ENCODE measurements around the gene FILIP1. TPM values are rescaled to one million over a fixed set of nuclear protein-coding genes. Genes with fewer than 3 reads are reported as not detected.

FILIP1 gene
- total and polyA plus RNA-seq, 2 of the 8 experiments (the other 6 are each of a cell fraction or from before 2014, with no cell fraction given) = 2.4 to 5.7 TPM

GRCh38 chr6:75424618-75425548, 68.7 kb downstream of the FILIP1 start:
- no peak overlapping the region for H2AK5ac ChIP-seq (ENCODE audit: low read depth, low read length)
- no peak overlapping the region for H3K4ac ChIP-seq (replicated peaks; ENCODE audit: insufficient read length, low read depth, low read length)
- H4K5ac ChIP-seq (ENCODE audit: insufficient read length, low read depth, low read length) = no peak overlapping the region
- H3K4me1 ChIP-seq (replicated peaks in 1 of 4; ENCODE audit: control insufficient read depth in 3 of 4, insufficient read depth in 4 of 4, low read length in 3 of 4) = peaks cover 0 to 3% (median 0%) of the 10 kb centered on the region in 4 experiments; a peak in 1 of 7 replicates
- H3K36me3 ChIP-seq (ENCODE audit: control insufficient read depth in 2 of 4, insufficient read depth in 4 of 4, low read length in 3 of 4) = no peaks in the 10 kb centered on the region; a peak in 1 of 8 replicates
- no peak for TF ChIP-seq EGR1 (IDR thresholded peaks at IDR 0.05; ENCODE audit: borderline replicate concordance, low read depth, low read length)
- TF ChIP-seq RBBP5 (IDR thresholded peaks at IDR 0.05; ENCODE audit: borderline replicate concordance, low read depth, low read length) = no peak
- no peak for TF ChIP-seq MAX (IDR thresholded peaks at IDR 0.05)
- no peak for TF ChIP-seq JUND (IDR thresholded peaks at IDR 0.05; ENCODE audit: low read length)
- TF ChIP-seq POLR2A (IDR thresholded peaks at IDR 0.05; ENCODE audit: control extremely low read depth in 1 of 2, low read depth in 2 of 2, low read length in 2 of 2) = no peak
- no peak for TF ChIP-seq YY1 (IDR thresholded peaks at IDR 0.05; ENCODE audit: low read depth, low read length)
- no peak for TF ChIP-seq TBP (IDR thresholded peaks at IDR 0.05; ENCODE audit: low read depth, low read length)
- TF ChIP-seq ASH2L (IDR thresholded peaks at IDR 0.05; ENCODE audit: low read length) = no peak
- no peak for TF ChIP-seq RAD21 (IDR thresholded peaks at IDR 0.05 in 1 of 2, conservative IDR thresholded peaks at IDR 0.05 in 1 of 2; ENCODE audit: low read depth in 2 of 2, low read length in 2 of 2)
- no peak for TF ChIP-seq TCF12 (IDR thresholded peaks at IDR 0.05; ENCODE audit: low read depth, low read length)
- TF ChIP-seq TAF7 (optimal IDR thresholded peaks at IDR 0.05; ENCODE audit: borderline replicate concordance, low read depth, low read length) = no peak
- no peaks in the 10 kb centered on the region for H3K27me3 ChIP-seq (replicated peaks in 1 of 4; ENCODE audit: control insufficient read depth in 3 of 4, extremely low read depth in 1 of 4, insufficient read depth in 3 of 4, low read length in 3 of 4)
- H2BK20ac ChIP-seq (ENCODE audit: low read length) = no peak overlapping the region
- H3K56ac ChIP-seq (replicated peaks; ENCODE audit: insufficient read length, low read depth, low read length) = no peak overlapping the region
- no peak overlapping the region for H2BK15ac ChIP-seq (ENCODE audit: low read length)
- no peak overlapping the region for H2BK5ac ChIP-seq (ENCODE audit: low read depth, low read length)
- no peak overlapping the region for H3K14ac ChIP-seq (ENCODE audit: insufficient read length)
- H3K4me3 ChIP-seq (ENCODE audit: extremely low read depth in 1 of 4, insufficient read depth in 2 of 4, low read depth in 3 of 4, low read length in 4 of 4) = no peak overlapping the region
- no peaks in the 10 kb centered on the region for H3K9me3 ChIP-seq (ENCODE audit: insufficient read depth in 2 of 2, low read depth in 1 of 2, low read length in 1 of 2)
- H4K91ac ChIP-seq (replicated peaks; ENCODE audit: insufficient read length, low read length) = no peak overlapping the region
- DNase-seq (ENCODE audit: low read depth in 1 of 2, low spot score in 2 of 2) (no peak), FAIRE-seq (no peak)
- no peak overlapping the region for H2BK12ac ChIP-seq (ENCODE audit: low read depth, low read length)
- POLR2A ChIA-PET (ENCODE audit: partially characterized antibody) = interaction anchor here (0.8 kb wide), 1 partner anchor 180 kb away, joined by 3 read pairs; no protein-coding TSS in a partner anchor
- no peaks in the 10 kb centered on the region for H3K79me2 ChIP-seq (ENCODE audit: control insufficient read depth in 1 of 2, insufficient read depth in 2 of 2, low read length in 2 of 2)
- H3K9ac ChIP-seq (replicated peaks in 1 of 4; ENCODE audit: extremely low read depth in 1 of 4, low read depth in 3 of 4, low read length in 3 of 4) = no peak overlapping the region
- no peak overlapping the region for H3K27ac ChIP-seq (ENCODE audit: low read depth, low read length)
- H4K20me1 ChIP-seq (replicated peaks in 1 of 2; ENCODE audit: control insufficient read depth in 1 of 2, insufficient read depth in 2 of 2, low read length in 2 of 2) = no peaks in the 10 kb centered on the region
- H3K4me2 ChIP-seq (ENCODE audit: insufficient read depth in 1 of 2, low read depth in 2 of 2, low read length in 2 of 2) = no peak overlapping the region
- no peaks in the 10 kb centered on the region for H3K23me2 ChIP-seq (ENCODE audit: low read depth, low read length)
- H2AFZ ChIP-seq (ENCODE audit: low read length) = no peak overlapping the region
- no peak overlapping the region for H3K18ac ChIP-seq (ENCODE audit: extremely low read depth, low read length)
- 94% methylated on average over 4 of the region's 4 CpGs; no CpG with 5 or more reads in 1 of the 2 experiments for WGBS, 2 experiments (ENCODE audit: extremely low coverage in 1 of 2, insufficient coverage in 1 of 2, insufficient read length in 1 of 2, insufficient replicate concordance in 2 of 2, low coverage in 1 of 2, low lambda C conversion rate in 2 of 2, missing lambda C conversion rate in 1 of 2)
- CTCF ChIA-PET (ENCODE audit: partially characterized antibody) = interaction anchor here (1.4 kb wide), 1 partner anchor 70 kb away, joined by 3 read pairs; no protein-coding TSS in a partner anchor
- no peak overlapping the region for H2BK120ac ChIP-seq (replicated peaks; ENCODE audit: low read depth, low read length)
- no peak overlapping the region for H4K8ac ChIP-seq (ENCODE audit: extremely low read depth, insufficient read depth, low read length)
- no peak overlapping the region for H3K23ac ChIP-seq (ENCODE audit: insufficient read length)
- no peaks in the 10 kb centered on the region for H3K79me1 ChIP-seq (ENCODE audit: low read depth, low read length)

All from H1 (cell line).